IMR-90 (cell line): Measurements from ENCODE around the gene TREML2. TPM values are rescaled to one million over a fixed set of nuclear protein-coding genes. Genes with fewer than 3 reads are reported as not detected.

ENCODE experiments used
- ATAC-seq: fragments of 200-7000 bp; cut with Tn5 transposase; 2 replicates; pipeline ENCODE4 v1.9.1; 2020; ENCODE audit warnings: low read depth, mild to moderate bottlenecking, moderate library complexity
- BruUV-seq: library from RNA; stranded (reverse); fragments of 400-500 nt; replicated peaks from 2 replicates; lab custom pipeline; 2021; lab: Mats Ljungman, UMichigan
- CTCF ChIA-PET: fragments of 300-600 bp; formaldehyde crosslinking; extraction: SDS; loops from one replicate; lab custom pipeline; 2021; ENCODE audit warnings: antibody characterized with exemption; lab: Yijun Ruan, JAX
- POLR2A ChIA-PET: fragments of 300-600 bp; sonication (Branson Sonifier 250); formaldehyde crosslinking; loops from one replicate; lab custom pipeline; 2022; ENCODE audit warnings: antibody characterized with exemption; ENCODE audit not compliant: unreplicated experiment; lab: Charles Lee
- DNase-seq: peaks from one replicate; pipeline ENCODE4 v3.0.0; 2013
- H2AFZ ChIP-seq: replicated peaks from 2 replicates; pipeline ENCODE3; 2013; ENCODE audit warnings: low read length, mild to moderate bottlenecking; ENCODE audit not compliant: poor library complexity
- H2AK5ac ChIP-seq: 2 replicates; pipeline ENCODE4 v1.6.1; 2013; ENCODE audit warnings: low read depth, low read length, inconsistent platforms
- H2AK9ac ChIP-seq: replicated peaks from 2 replicates; pipeline ENCODE3; 2013; ENCODE audit warnings: mild to moderate bottlenecking, low read depth, low read length, moderate library complexity; ENCODE audit not compliant: poor library complexity
- H2BK120ac ChIP-seq: 2 replicates; pipeline ENCODE4 v1.6.1; 2013; ENCODE audit warnings: low read depth, low read length, inconsistent platforms
- H2BK15ac ChIP-seq: 3 replicates; pipeline ENCODE4 v1.6.1; 2013; ENCODE audit warnings: low read depth, low read length, inconsistent platforms
- H2BK20ac ChIP-seq: 2 replicates; pipeline ENCODE4 v1.6.1; 2013; ENCODE audit warnings: low read depth, mild to moderate bottlenecking, inconsistent platforms, low read length, moderate library complexity
- H2BK5ac ChIP-seq: 2 replicates; pipeline ENCODE4 v1.6.1; 2013; ENCODE audit warnings: mild to moderate bottlenecking, low read depth, low read length, inconsistent platforms; ENCODE audit not compliant: poor library complexity, severe bottlenecking
- H3K14ac ChIP-seq: replicated peaks from 2 replicates; pipeline ENCODE4 v1.6.1; 2013; ENCODE audit warnings: low read depth, low read length, inconsistent platforms
- H3K18ac ChIP-seq: 2 replicates; pipeline ENCODE4 v1.6.1; 2013; ENCODE audit warnings: low read depth, low read length, control low read depth
- H3K23ac ChIP-seq: 2 replicates; pipeline ENCODE4 v1.6.1; 2013; ENCODE audit warnings: low read depth, low read length, inconsistent platforms
- H3K27ac ChIP-seq: 2 replicates; pipeline ENCODE4 v1.5.1; 2013; ENCODE audit warnings: mild to moderate bottlenecking, control low read depth, low read length; ENCODE audit not compliant: insufficient read depth
- H3K27me3 ChIP-seq: 2 replicates; pipeline ENCODE4 v1.6.1; 2013; ENCODE audit warnings: low read length; ENCODE audit not compliant: control insufficient read depth, insufficient read depth
- H3K36me3 ChIP-seq: 2 replicates; pipeline ENCODE4 v1.6.1; 2013; ENCODE audit warnings: low read length, mixed read lengths; ENCODE audit not compliant: control insufficient read depth, insufficient read depth
- H3K4ac ChIP-seq: 2 replicates; pipeline ENCODE4 v1.6.1; 2013; ENCODE audit warnings: low read depth, low read length, inconsistent platforms
- H3K4me1 ChIP-seq: 2 replicates; pipeline ENCODE4 v1.6.1; 2013; ENCODE audit warnings: low read length, mixed read lengths; ENCODE audit not compliant: control insufficient read depth, insufficient read depth
- H3K4me2 ChIP-seq: 2 replicates; pipeline ENCODE4 v1.6.1; 2013; ENCODE audit warnings: low read depth, mild to moderate bottlenecking, control low read depth, low read length, moderate library complexity
- H3K4me3 ChIP-seq: 2 replicates; pipeline ENCODE4 v1.5.1; 2013; ENCODE audit warnings: low read depth, mild to moderate bottlenecking, control low read depth, low read length, moderate library complexity; ENCODE audit not compliant: insufficient read depth
- H3K56ac ChIP-seq: 2 replicates; pipeline ENCODE4 v1.6.1; 2013; ENCODE audit warnings: low read length, inconsistent platforms; ENCODE audit not compliant: insufficient read depth; ENCODE audit errors: extremely low read depth
- H3K79me1 ChIP-seq, 2 experiments: 2 replicates each; pipeline ENCODE4 v1.6.1; 2013; ENCODE audit warnings: low read length in 2 of 2, inconsistent platforms in 1 of 2, low read depth in 1 of 2
- H3K9ac ChIP-seq: 2 replicates; pipeline ENCODE4 v1.6.1; 2013; ENCODE audit warnings: low read depth, low read length, control low read depth
- H3K9me1 ChIP-seq: 2 replicates; pipeline ENCODE4 v1.6.1; 2013; ENCODE audit warnings: low read length, inconsistent platforms; ENCODE audit not compliant: insufficient read depth
- H3K9me3 ChIP-seq: 2 replicates; pipeline ENCODE4 v1.6.1; 2013; ENCODE audit warnings: low read length; ENCODE audit not compliant: control insufficient read depth, insufficient read depth
- H4K20me1 ChIP-seq: 2 replicates; pipeline ENCODE4 v1.6.1; 2013; ENCODE audit warnings: low read length, inconsistent platforms; ENCODE audit not compliant: insufficient read depth
- H4K5ac ChIP-seq: 2 replicates; pipeline ENCODE4 v1.6.1; 2013; ENCODE audit warnings: mild to moderate bottlenecking, low read depth, low read length, control low read depth
- H4K8ac ChIP-seq, 2 experiments: 2 replicates each; pipeline ENCODE4 v1.6.1; 2013; ENCODE audit warnings: low read depth in 2 of 2, low read length in 2 of 2, control low read depth in 1 of 2, inconsistent platforms in 1 of 2
- H4K91ac ChIP-seq: 2 replicates; pipeline ENCODE4 v1.6.1; 2013; ENCODE audit warnings: low read depth, low read length, inconsistent platforms; ENCODE audit not compliant: insufficient read depth
- MXI1 ChIP-seq: IDR thresholded peaks from 2 replicates; pipeline ENCODE4 v1.6.1; 2012; ENCODE audit warnings: low read depth, mild to moderate bottlenecking, low read length, moderate library complexity, borderline replicate concordance
- RCOR1 ChIP-seq: IDR thresholded peaks from 2 replicates; pipeline ENCODE4 v1.6.1; 2012; ENCODE audit warnings: mild to moderate bottlenecking, low read length, improper control_type of control experiment; ENCODE audit not compliant: insufficient replicate concordance
- WGBS, 2 experiments: methylation state at CpG; one replicate each; pipeline versions ENCODE4 v1.1.5 to v1.1.7; 2013; ENCODE audit warnings: missing lambda C conversion rate in 2 of 2; ENCODE audit not compliant: insufficient read length in 1 of 2; ENCODE audit errors: extremely low coverage in 2 of 2; 5-methylcytosine and 5-hydroxymethylcytosine counted together
- dilution Hi-C: fragments of 300-500 bp; cut with HindIII; formaldehyde crosslinking; loops from one replicate; pipeline ENCODE4 v1.14.3; 2018; ENCODE audit warnings: low sequenced_read_pairs; ENCODE audit not compliant: unreplicated experiment
- in situ Hi-C: fragments of 300-500 bp; cut with MboI; formaldehyde crosslinking; loops from 3 replicates; pipeline ENCODE4 v1.14.3; 2019; ENCODE audit warnings: low sequenced_read_pairs, inconsistent platforms, mixed read lengths
- intact Hi-C: fragments of 100-400 bp; cut with micrococcal nuclease; formaldehyde crosslinking; loops from 2 replicates; pipeline ENCODE4 v1.10.0; 2022
- polyA plus RNA-seq, 3 experiments: library from polyadenylated mRNA; depleted of rRNA; stranded (reverse); fragments of >200 nt; gene quantifications; 2 replicates each; pipeline ENCODE4 v1.2.3, GENCODE V29; 2012; ENCODE audit warnings: low replicate concordance in 1 of 3
- total RNA-seq: library from RNA; depleted of rRNA; stranded (reverse); fragments of >200 nt; gene quantifications from 2 replicates; pipeline ENCODE4 v1.2.3, GENCODE V29; 2012

TREML2 gene
- total and polyA plus RNA-seq, 2 of the 4 experiments (the other 2 are of a cell fraction): not detected

- Histone ChIP-seq H3K79me1 (no peaks in the 10 kb centered on the region), H4K5ac (no peak overlapping the region; the same call in 1 of the 2 replicates), H2BK120ac (no peak overlapping the region), H3K4me1 (peaks cover 6% of the 10 kb centered on the region; the same call in 1 of the 2 replicates), H3K9me3 (no peaks in the 10 kb centered on the region), H3K56ac (no peak overlapping the region), H3K27me3 (peaks cover 5% of the 10 kb centered on the region), H2AK9ac (no peak overlapping the region), H3K27ac (no peak overlapping the region; the same call in 1 of the 2 replicates), H3K4me3 (no peak overlapping the region), H3K4me2 (peak overlapping the region; percentile 34; the same call in 1 of the 2 replicates), H2BK15ac (no peak overlapping the region), H3K36me3 (no peaks in the 10 kb centered on the region), H2BK20ac (no peak overlapping the region), H3K23ac (no peak overlapping the region), H3K4ac (no peak overlapping the region), H4K8ac (no peak overlapping the region), H3K14ac (no peak overlapping the region), H3K18ac (no peak overlapping the region; the same call in 1 of the 2 replicates), H2AK5ac (no peak overlapping the region), H2BK5ac (no peak overlapping the region), H3K9me1 (no peaks in the 10 kb centered on the region), H4K20me1 (no peaks in the 10 kb centered on the region), H3K9ac (no peak overlapping the region), H4K91ac (no peak overlapping the region), H2AFZ (peak overlapping the region; percentile 27)
- CTCF ChIA-PET: no interaction called here
- no TSS peak for BruUV-seq
- WGBS, 2 experiments: no CpG with 5 or more reads among the region's 12 CpGs
- dilution Hi-C loops: no loop called here
- peak; percentile 23 for DNase-seq
- intact Hi-C loops: no loop called here
- POLR2A ChIA-PET: no interaction called here
- in situ Hi-C loops: no loop called here
- ATAC-seq: peak; percentile 63
- TF ChIP-seq MXI1 (no peak), RCOR1 (no peak)
Observed at GRCh38 chr6:41159415-41160082, 41.4 kb downstream of the TREML2 start.
